Suprapubic skin (tissue), 3 donors: Measurements from ENCODE around the gene SNRNP27.

Source experiments
- EP300 ChIP-seq: sonication (generic); formaldehyde crosslinking; IDR thresholded peaks from one replicate; pipeline ENCODE4 v1.6.1; 2017; ENCODE audit warnings: antibody characterized with exemption
- POLR2A ChIP-seq, 2 donors: fragments of 450-650 bp; IDR thresholded peaks; one replicate each; pipeline ENCODE4 v1.6.1; 2017; ENCODE audit warnings: antibody characterized with exemption in 2 of 2, mild to moderate bottlenecking in 2 of 2, moderate library complexity in 2 of 2
- TF ChIP-seq, protein P1 (sequence below), 2 donors: fragments of 200-600 bp in 1 of 2; fragments of 450-650 bp in 1 of 2; sonication (generic) in 1 of 2; IDR thresholded peaks; one replicate each; pipeline ENCODE4 v1.5.1; 2016 to 2019; ENCODE audit warnings: antibody characterized with exemption in 2 of 2, mild to moderate bottlenecking in 1 of 2, moderate library complexity in 1 of 2

DNA sequence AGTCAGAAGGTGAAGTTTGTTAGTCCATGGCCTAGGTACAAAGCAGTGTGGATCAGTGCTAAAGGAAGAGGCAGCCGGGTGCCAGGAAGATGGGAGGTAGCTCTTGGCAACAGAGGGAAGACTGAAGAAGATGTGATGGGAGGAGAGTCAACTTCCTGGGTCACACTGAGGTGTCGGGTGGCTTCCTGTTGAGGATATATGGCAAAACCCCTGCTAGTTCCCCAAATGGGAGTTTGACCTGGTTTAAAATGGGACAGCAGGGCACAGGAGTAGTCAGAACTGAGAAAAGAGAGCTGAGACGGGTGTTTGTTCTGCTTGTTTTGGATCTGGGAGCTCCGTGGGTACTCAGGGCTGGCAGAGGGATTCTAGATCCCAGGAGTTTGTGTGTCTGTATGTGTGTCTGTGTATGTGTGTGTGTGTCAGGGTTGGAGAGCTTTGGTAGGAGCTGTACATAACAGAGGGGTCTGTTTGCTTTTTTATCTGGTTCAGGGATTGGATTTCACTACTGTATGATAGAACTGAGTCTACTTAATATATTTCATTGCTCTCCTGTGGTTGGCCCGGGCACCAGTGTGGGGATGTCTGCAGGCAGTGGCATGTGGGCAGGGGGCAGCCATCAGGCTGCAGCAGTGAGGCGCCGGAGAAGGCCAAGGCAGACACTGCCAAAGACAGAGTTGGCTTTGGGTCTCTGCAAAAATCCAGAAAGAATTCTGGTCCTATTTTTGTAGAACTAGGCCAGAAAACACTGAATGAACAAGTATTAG, 38.3 kb downstream of the SNRNP27 start:
- TF ChIP-seq, protein P1, sequence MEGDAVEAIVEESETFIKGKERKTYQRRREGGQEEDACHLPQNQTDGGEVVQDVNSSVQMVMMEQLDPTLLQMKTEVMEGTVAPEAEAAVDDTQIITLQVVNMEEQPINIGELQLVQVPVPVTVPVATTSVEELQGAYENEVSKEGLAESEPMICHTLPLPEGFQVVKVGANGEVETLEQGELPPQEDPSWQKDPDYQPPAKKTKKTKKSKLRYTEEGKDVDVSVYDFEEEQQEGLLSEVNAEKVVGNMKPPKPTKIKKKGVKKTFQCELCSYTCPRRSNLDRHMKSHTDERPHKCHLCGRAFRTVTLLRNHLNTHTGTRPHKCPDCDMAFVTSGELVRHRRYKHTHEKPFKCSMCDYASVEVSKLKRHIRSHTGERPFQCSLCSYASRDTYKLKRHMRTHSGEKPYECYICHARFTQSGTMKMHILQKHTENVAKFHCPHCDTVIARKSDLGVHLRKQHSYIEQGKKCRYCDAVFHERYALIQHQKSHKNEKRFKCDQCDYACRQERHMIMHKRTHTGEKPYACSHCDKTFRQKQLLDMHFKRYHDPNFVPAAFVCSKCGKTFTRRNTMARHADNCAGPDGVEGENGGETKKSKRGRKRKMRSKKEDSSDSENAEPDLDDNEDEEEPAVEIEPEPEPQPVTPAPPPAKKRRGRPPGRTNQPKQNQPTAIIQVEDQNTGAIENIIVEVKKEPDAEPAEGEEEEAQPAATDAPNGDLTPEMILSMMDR (IDR thresholded peaks at IDR 0.05), result no peak
- TF ChIP-seq POLR2A (IDR thresholded peaks at IDR 0.05), result no peak
- no peak for TF ChIP-seq EP300
